ENCODE results near the gene GPR173.

DNA sequence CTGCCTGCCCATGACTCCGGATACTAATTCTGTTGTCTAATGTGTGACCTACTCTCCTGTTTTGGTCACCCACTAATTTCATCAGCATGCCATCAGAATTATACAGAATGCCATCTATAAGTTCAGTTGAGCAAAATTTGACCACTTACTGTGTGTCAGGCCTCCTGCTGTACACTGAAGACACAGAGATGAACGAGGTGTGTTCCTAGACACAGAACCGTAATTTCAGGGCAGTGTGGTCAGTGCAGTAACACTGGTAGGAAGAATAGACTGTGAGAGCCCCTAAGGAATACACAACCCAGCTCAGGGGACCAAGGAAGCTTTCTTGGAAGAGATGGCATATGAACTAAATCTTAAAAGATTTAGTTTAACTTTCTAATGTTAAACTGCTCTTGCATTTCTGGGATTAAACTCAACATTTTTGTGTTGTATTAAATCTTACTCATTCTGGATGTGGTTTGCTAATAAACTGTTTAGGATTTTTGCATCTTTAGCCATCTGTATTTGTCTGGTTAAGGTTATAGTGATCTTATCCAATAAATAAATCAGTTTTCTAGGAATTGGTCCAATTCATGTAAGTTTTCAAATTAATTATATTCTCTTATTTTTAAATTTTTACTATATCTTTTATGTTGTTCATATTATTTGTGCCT, 79.6 kb downstream of the GPR173 start:
- TF ChIP-seq, protein P1, sequence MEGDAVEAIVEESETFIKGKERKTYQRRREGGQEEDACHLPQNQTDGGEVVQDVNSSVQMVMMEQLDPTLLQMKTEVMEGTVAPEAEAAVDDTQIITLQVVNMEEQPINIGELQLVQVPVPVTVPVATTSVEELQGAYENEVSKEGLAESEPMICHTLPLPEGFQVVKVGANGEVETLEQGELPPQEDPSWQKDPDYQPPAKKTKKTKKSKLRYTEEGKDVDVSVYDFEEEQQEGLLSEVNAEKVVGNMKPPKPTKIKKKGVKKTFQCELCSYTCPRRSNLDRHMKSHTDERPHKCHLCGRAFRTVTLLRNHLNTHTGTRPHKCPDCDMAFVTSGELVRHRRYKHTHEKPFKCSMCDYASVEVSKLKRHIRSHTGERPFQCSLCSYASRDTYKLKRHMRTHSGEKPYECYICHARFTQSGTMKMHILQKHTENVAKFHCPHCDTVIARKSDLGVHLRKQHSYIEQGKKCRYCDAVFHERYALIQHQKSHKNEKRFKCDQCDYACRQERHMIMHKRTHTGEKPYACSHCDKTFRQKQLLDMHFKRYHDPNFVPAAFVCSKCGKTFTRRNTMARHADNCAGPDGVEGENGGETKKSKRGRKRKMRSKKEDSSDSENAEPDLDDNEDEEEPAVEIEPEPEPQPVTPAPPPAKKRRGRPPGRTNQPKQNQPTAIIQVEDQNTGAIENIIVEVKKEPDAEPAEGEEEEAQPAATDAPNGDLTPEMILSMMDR (conservative IDR thresholded peaks at IDR 0.05; ENCODE audit: low read depth, low read length), result no peak
- no peak for TF ChIP-seq EZH2 (IDR thresholded peaks at IDR 0.05; ENCODE audit: borderline replicate concordance, low read depth, low read length, poor library complexity, severe bottlenecking)
